HEK293 (cell line): ENCODE data around the gene ZFAND3.

Experiments used
- CTCF ChIP-seq: fragments of 450-650 bp; formaldehyde crosslinking; IDR thresholded peaks from 2 replicates; pipeline ENCODE4 v1.5.1; 2016; ENCODE audit warnings: missing biosample characterization, missing genetic modification characterization
- KLF8 ChIP-seq: fragments of 450-650 bp; formaldehyde crosslinking; IDR thresholded peaks from 2 replicates; pipeline ENCODE4 v1.5.1; 2016; ENCODE audit warnings: missing biosample characterization, missing genetic modification characterization
- REST ChIP-seq: fragments of 450-650 bp; formaldehyde crosslinking; IDR thresholded peaks from 2 replicates; pipeline ENCODE4 v1.5.1; 2016; ENCODE audit warnings: missing biosample characterization, missing genetic modification characterization
- ZFP41 ChIP-seq: fragments of 450-650 bp; formaldehyde crosslinking; IDR thresholded peaks from 2 replicates; pipeline ENCODE4 v1.5.1; 2016; ENCODE audit warnings: missing biosample characterization, missing genetic modification characterization, borderline replicate concordance
- ZNF24 ChIP-seq: fragments of 450-650 bp; formaldehyde crosslinking; IDR thresholded peaks from 2 replicates; pipeline ENCODE4 v1.5.1; 2016; ENCODE audit warnings: missing biosample characterization, missing genetic modification characterization
- ZNF398 ChIP-seq: fragments of 450-650 bp; formaldehyde crosslinking; IDR thresholded peaks from 2 replicates; pipeline ENCODE4 v1.5.1; 2017; ENCODE audit warnings: missing biosample characterization, missing genetic modification characterization
- ZNF513 ChIP-seq: fragments of 450-650 bp; IDR thresholded peaks from 2 replicates; pipeline ENCODE4 v1.5.1; 2018; ENCODE audit warnings: missing biosample characterization, missing genetic modification characterization
- ZNF544 ChIP-seq: fragments of 450-650 bp; formaldehyde crosslinking; IDR thresholded peaks from 2 replicates; pipeline ENCODE4 v1.5.0; 2017; ENCODE audit warnings: missing biosample characterization, missing genetic modification characterization
- ZNF654 ChIP-seq: fragments of 450-650 bp; formaldehyde crosslinking; IDR thresholded peaks from 2 replicates; pipeline ENCODE4 v1.5.1; 2016; ENCODE audit warnings: low read depth, missing biosample characterization, missing genetic modification characterization
- ZNF830 ChIP-seq: fragments of 450-650 bp; IDR thresholded peaks from 2 replicates; pipeline ENCODE4 v1.5.0; 2018; ENCODE audit warnings: missing biosample characterization, missing genetic modification characterization, low read depth, mild to moderate bottlenecking, moderate library complexity
- ZSCAN4 ChIP-seq: fragments of 450-650 bp; formaldehyde crosslinking; IDR thresholded peaks from 2 replicates; pipeline ENCODE4 v1.5.1; 2017; ENCODE audit warnings: missing biosample characterization, missing genetic modification characterization

- TF ChIP-seq CTCF (tag by site-specific recombination) (no peak), ZNF24 (tag by site-specific recombination) (no peak), ZFP41 (no peak), ZNF398 (tag by site-specific recombination) (no peak), ZNF830 (no peak), ZNF654 (tag by site-specific recombination) (no peak), ZSCAN4 (tag by site-specific recombination) (no peak), KLF8 (tag by site-specific recombination) (no peak), ZNF513 (no peak), REST (tag by site-specific recombination) (no peak), ZNF544 (tag by site-specific recombination) (no peak)
These were observed 259.6 kb downstream of the ZFAND3 start for GRCh38 chr6:38079107-38079506.
